Cardiac muscle cell (in vitro differentiated cells and primary cell): Measurements from ENCODE around the gene DMPK. TPM values are rescaled to one million over a fixed set of nuclear protein-coding genes. Genes with fewer than 3 reads are reported as not detected.

Source experiments
- DNase-seq, 2 donors: peaks; one replicate each; pipeline versions ENCODE4 v3.0.0 to v3.0.0-alpha.2; 2010 to 2017; ENCODE audit warnings: low read depth in 1 of 2, low spot score in 1 of 2
- H3K27ac ChIP-seq: fragments of 200-600 bp; sonication (generic); 2 replicates; pipeline ENCODE4 v1.5.1; 2016
- H3K27me3 ChIP-seq: fragments of 200-600 bp; sonication (generic); 2 replicates; pipeline ENCODE4 v1.6.0; 2016; ENCODE audit warnings: control low read depth
- H3K36me3 ChIP-seq: fragments of 200-600 bp; sonication (generic); 2 replicates; pipeline ENCODE4 v1.5.1; 2016; ENCODE audit warnings: control low read depth
- H3K4me1 ChIP-seq: fragments of 200-600 bp; sonication (generic); 2 replicates; pipeline ENCODE4 v1.8.1; 2017; ENCODE audit warnings: low read depth, mild to moderate bottlenecking, mixed run types
- H3K4me3 ChIP-seq: fragments of 200-600 bp; sonication (generic); 2 replicates; pipeline ENCODE4 v1.5.1; 2016; ENCODE audit warnings: mild to moderate bottlenecking
- H3K9me3 ChIP-seq: fragments of 200-600 bp; sonication (generic); 2 replicates; pipeline ENCODE4 v1.5.1; 2017; ENCODE audit warnings: low read depth, mild to moderate bottlenecking, control low read depth
- CTCF ChIP-seq: IDR thresholded peaks from 2 replicates; pipeline ENCODE4 v1.5.1; 2012; ENCODE audit warnings: low read depth, mild to moderate bottlenecking, low read length
- polyA plus RNA-seq: library from polyadenylated mRNA; unstranded; fragments of >200 nt; fragmentation: Nextera tagmentation; extraction: Ambion mirVana; gene quantifications from 2 replicates; pipeline ENCODE4 v1.2.1, GENCODE V29; 2016
- total RNA-seq: library from RNA; depleted of rRNA; stranded (reverse); fragments of >200 nt; gene quantifications from 2 replicates; pipeline ENCODE4 v1.2.3, GENCODE V29; 2016

DMPK gene
- total and polyA plus RNA-seq, 2 experiments from 2014 or later, result 98.7 to 142 TPM

GRCh38 chr19:45825917-45826893 is 43.9 kb upstream of the DMPK start:
- no peak for DNase-seq
- no peaks in the 10 kb centered on the region for H3K9me3 ChIP-seq
- no peaks in the 10 kb centered on the region for H3K27me3 ChIP-seq
- no peaks in the 10 kb centered on the region for H3K4me1 ChIP-seq
- H3K36me3 ChIP-seq, result peaks cover 37% of the 10 kb centered on the region
- no peak overlapping the region for H3K4me3 ChIP-seq
- no peak for TF ChIP-seq CTCF
- H3K27ac ChIP-seq, result no peak overlapping the region

GRCh38 chr19:45825263-45825605 is 42.9 kb upstream of the DMPK start:
- Histone ChIP-seq H3K4me3 (no peak overlapping the region), H3K27ac (peak overlapping the region; percentile 24), H3K36me3 (peaks cover 38% of the 10 kb centered on the region), H3K27me3 (no peaks in the 10 kb centered on the region), H3K9me3 (no peaks in the 10 kb centered on the region), H3K4me1 (no peaks in the 10 kb centered on the region)
- DNase-seq, result no peak
- TF ChIP-seq CTCF, result no peak

- no peak overlapping the region for H3K4me3 ChIP-seq
- TF ChIP-seq CTCF, result no peak
- peak overlapping the region; percentile 24 for H3K27ac ChIP-seq
- no peaks in the 10 kb centered on the region for H3K9me3 ChIP-seq
- no peaks in the 10 kb centered on the region for H3K27me3 ChIP-seq
- no peaks in the 10 kb centered on the region for H3K4me1 ChIP-seq
- H3K36me3 ChIP-seq, result peaks cover 33% of the 10 kb centered on the region
- peak in 1 of 2 donors; percentile 47 for DNase-seq
Measured at GRCh38 chr19:45824531-45825262, 42.4 kb upstream of the DMPK start.

GRCh38 chr19:45824041-45824471 is 41.8 kb upstream of the DMPK start:
- H3K27ac ChIP-seq, result no peak overlapping the region
- no peak for DNase-seq
- peaks cover 26% of the 10 kb centered on the region for H3K36me3 ChIP-seq
- no peaks in the 10 kb centered on the region for H3K4me1 ChIP-seq
- H3K9me3 ChIP-seq, result no peaks in the 10 kb centered on the region
- no peak overlapping the region for H3K4me3 ChIP-seq
- TF ChIP-seq CTCF, result no peak
- no peaks in the 10 kb centered on the region for H3K27me3 ChIP-seq

GRCh38 chr19:45823182-45823581 is 40.9 kb upstream of the DMPK start:
- Histone ChIP-seq H3K36me3 (peaks cover 20% of the 10 kb centered on the region), H3K27ac (no peak overlapping the region), H3K4me3 (no peak overlapping the region), H3K27me3 (no peaks in the 10 kb centered on the region), H3K4me1 (no peaks in the 10 kb centered on the region), H3K9me3 (no peaks in the 10 kb centered on the region)
- TF ChIP-seq CTCF, result no peak
- no peak for DNase-seq
